HUES48 (cell line): ENCODE results near the gene IRF2BP2.

ENCODE experiments used
- H3K27ac ChIP-seq: one replicate; pipeline ENCODE4 v1.7.0; 2013; ENCODE audit warnings: low read depth, low read length, inconsistent platforms
- H3K27me3 ChIP-seq: 2 replicates; pipeline ENCODE4 v1.6.1; 2013; ENCODE audit warnings: mild to moderate bottlenecking, low read length; ENCODE audit not compliant: control insufficient read depth, insufficient read depth
- H3K36me3 ChIP-seq: 2 replicates; pipeline ENCODE4 v1.6.1; 2013; ENCODE audit warnings: low read length; ENCODE audit not compliant: control insufficient read depth, insufficient read depth
- H3K4me1 ChIP-seq: 2 replicates; pipeline ENCODE4 v1.6.1; 2013; ENCODE audit warnings: mild to moderate bottlenecking, low read length; ENCODE audit not compliant: control insufficient read depth, insufficient read depth
- H3K4me3 ChIP-seq: 2 replicates; pipeline ENCODE4 v1.5.1; 2013; ENCODE audit warnings: mild to moderate bottlenecking, low read depth, low read length
- H3K9ac ChIP-seq: 2 replicates; pipeline ENCODE4 v1.6.1; 2013; ENCODE audit warnings: mild to moderate bottlenecking, low read depth, low read length, moderate library complexity
- H3K9me3 ChIP-seq: 2 replicates; pipeline ENCODE4 v1.6.1; 2013; ENCODE audit warnings: low read length; ENCODE audit not compliant: control insufficient read depth, insufficient read depth

IRF2BP2 gene

DNA sequence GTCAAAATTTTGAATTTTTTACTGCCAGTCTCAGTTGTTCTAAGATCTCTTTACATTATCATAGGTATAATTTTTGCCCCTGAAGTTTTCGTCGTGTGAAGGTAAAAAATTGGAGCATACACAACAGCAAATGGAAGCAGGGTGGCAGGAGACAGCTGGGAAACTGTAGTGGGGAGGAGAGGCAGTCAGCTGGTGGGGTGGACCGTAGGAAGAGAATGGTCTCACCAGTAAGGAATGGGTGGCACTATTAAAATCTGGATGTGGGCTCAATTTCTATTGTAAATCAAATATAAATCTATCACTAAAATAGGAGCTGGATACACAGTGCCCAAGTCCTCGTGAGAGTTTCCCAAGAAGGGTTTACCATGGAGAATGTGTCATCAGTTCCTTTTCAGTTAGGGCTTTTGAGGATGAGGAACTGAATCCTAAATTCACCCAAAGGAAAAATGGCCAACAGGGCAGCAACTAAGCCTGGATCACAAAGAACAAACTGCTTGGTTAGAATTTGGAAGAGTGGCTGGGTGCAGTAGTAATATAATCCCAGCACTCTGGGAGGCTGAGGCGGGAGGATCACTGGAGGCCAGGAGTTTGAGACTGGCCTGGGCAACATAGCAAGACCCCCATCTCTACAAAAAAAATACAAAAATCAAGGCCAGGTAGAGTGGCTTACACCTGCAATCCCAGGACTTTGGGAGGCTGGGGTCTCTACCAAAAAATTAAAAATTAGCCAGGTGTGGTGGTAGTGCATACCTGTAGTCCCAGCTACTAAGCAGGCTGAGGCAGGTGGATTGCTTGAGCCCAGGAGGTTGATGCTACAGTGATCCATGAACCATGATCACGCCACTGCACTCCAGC, 10.5 kb upstream of the IRF2BP2 start:
- no peaks in the 10 kb centered on the region for H3K9me3 ChIP-seq
- H3K4me1 ChIP-seq = peaks cover 39% of the 10 kb centered on the region

DNA sequence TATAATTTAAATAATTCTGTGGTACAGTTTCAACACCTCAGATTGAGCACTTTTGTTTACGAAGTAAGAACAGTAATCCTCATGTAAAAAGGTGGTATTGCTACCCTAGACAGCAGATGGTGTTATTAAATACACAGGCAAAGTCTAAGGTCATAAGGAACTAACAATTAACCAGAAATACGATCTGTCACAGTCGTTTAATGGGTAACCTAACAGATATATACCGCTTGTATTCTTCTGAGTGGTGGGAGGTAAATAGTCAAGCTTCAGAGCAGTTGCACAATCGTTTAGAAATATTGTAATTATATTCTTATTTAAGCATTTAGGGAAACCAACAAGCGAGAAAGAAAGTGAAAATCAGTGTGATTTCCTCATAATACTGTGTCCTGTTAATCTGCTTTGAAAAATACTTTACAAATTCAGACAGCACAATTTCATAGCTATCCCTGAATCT, 9.8 kb upstream of the IRF2BP2 start:
- H3K4me3 ChIP-seq = no peak overlapping the region
- no peaks in the 10 kb centered on the region for H3K36me3 ChIP-seq
- peaks cover 39% of the 10 kb centered on the region for H3K4me1 ChIP-seq
- H3K27ac ChIP-seq = no peak overlapping the region
- H3K27me3 ChIP-seq = no peaks in the 10 kb centered on the region
- H3K9ac ChIP-seq = no peak overlapping the region
- no peaks in the 10 kb centered on the region for H3K9me3 ChIP-seq

More for the DNA sequence above, 10.5 kb upstream of the IRF2BP2 start:
- no peaks in the 10 kb centered on the region for H3K27me3 ChIP-seq
- no peak overlapping the region for H3K9ac ChIP-seq
- no peak overlapping the region for H3K4me3 ChIP-seq
- H3K27ac ChIP-seq = no peak overlapping the region
- H3K36me3 ChIP-seq = no peaks in the 10 kb centered on the region

DNA sequence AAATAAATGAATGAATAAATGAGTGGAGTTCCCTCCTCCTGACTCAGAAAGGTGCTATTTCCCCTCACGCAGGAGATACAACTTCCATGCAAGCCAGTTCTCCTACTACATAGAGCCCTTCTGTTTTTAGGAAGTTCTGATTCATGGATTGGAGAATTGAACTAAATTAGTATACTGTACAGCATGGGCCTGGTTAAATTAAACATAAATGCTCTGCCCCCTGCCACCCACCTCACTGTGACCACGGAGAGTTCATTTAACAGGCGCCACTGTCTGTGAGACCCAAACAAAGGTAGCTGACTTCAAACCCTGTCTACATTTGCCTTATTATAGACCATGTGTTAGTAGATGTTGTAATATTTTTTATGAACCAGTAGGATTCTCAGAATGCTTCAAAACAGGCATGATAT, 9.1 kb upstream of the IRF2BP2 start:
- Histone ChIP-seq H3K36me3 (no peaks in the 10 kb centered on the region), H3K27ac (peak overlapping the region; percentile 70), H3K4me3 (no peak overlapping the region), H3K9ac (peak overlapping the region; percentile 13; the same call in 1 of the 2 replicates), H3K9me3 (no peaks in the 10 kb centered on the region), H3K4me1 (peaks cover 39% of the 10 kb centered on the region), H3K27me3 (no peaks in the 10 kb centered on the region)

DNA sequence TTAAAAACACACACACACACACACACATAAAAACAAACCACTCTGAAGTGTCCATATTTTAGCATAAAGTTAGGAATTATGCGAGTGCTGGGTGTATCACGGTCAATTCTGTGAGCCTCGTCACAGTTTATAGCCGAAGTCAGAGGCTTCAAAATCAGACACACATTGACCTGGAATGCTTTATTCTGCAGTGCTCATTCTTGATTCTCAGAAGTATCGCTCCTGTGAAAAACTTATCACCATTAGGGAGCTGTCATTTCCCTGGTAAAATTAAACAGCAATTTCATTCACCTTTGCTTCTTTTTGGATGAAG, 8.7 kb upstream of the IRF2BP2 start:
- H3K9ac ChIP-seq = peak overlapping the region; percentile 13; the same call in 1 of the 2 replicates
- H3K9me3 ChIP-seq = no peaks in the 10 kb centered on the region
- H3K4me1 ChIP-seq = peaks cover 39% of the 10 kb centered on the region
- no peaks in the 10 kb centered on the region for H3K36me3 ChIP-seq
- no peaks in the 10 kb centered on the region for H3K27me3 ChIP-seq
- no peak overlapping the region for H3K4me3 ChIP-seq
- peak overlapping the region; percentile 70 for H3K27ac ChIP-seq

DNA sequence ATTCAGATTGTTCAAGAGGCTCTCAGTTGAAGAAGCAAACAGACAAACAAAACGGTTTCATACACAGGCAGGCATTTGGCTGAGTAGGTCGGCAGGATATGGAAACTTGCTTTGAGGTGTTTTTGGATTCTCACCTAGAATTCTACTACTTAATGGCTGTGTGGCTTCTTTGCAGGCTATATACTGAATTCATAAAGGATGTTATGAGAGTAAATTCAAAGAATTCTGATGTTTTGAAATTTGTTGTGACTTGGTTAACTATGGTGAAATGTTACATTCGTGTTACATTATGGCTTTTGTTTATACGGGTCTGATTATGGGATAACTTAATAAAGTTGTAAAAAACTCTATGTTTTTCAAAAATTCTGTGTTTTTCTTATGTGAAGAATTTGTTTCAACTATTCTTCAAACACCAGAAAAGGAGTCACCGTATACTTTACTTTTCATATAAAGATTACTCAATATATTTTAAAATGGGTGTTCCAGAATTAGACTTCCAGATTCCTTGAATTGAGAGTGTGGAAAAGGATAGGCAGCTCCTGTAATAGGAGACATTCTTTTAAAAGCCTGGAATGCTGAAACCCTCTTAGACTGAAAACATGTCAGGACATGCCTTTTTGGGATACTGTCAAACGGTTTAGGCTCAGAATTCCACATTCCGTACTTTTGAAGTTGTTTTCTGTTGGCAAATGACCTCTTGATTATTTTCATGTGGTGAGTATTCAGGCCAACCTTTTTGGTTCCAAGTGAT, 8.2 kb upstream of the IRF2BP2 start:
- peak overlapping the region; percentile 13; the same call in 1 of the 2 replicates for H3K9ac ChIP-seq
- H3K27ac ChIP-seq = peak overlapping the region; percentile 70

DNA sequence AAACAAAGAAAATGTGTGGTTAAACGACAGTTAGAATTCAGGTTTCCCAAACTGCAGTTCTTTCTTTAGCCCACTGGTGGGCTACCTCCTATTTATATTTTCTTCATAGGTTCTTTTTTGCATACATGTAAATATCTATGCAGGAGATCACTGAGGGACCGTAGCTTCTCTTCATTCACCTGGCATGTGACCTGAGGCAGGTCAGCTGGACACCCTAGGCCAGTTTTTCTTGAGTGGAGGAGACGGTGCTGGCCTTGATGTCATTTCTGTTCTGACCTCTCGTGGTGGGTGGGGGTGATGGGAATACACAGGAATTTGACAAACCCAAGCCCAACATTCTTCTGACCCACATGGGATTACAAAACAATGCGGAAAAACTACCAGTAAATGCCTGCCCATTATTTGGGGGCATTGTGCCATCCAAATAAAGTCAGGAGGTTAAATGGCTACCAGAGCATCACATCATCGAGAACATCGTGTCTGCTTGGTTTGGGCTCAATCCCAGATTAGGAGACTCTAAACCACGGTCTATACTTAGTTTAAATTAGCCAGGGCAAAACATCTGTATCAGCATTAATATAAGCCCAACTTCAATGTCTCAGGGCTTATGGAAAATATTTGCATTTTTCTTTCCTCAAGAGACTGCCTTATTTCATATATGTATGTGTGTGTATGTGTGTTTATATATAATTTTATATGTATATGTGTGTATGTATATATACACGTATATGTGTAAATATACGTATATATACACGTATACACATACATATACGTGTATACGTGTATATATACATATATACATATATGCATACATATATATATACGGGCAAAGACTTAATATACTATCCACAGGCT, 7.4 kb upstream of the IRF2BP2 start:
- Histone ChIP-seq H3K9ac (no peak overlapping the region), H3K27ac (peak overlapping the region; percentile 70), H3K4me1 (peaks cover 50% of the 10 kb centered on the region), H3K9me3 (no peaks in the 10 kb centered on the region), H3K4me3 (no peak overlapping the region), H3K27me3 (no peaks in the 10 kb centered on the region), H3K36me3 (no peaks in the 10 kb centered on the region)

More for the DNA sequence above, 8.2 kb upstream of the IRF2BP2 start:
- H3K4me1 ChIP-seq = peaks cover 42% of the 10 kb centered on the region
- no peaks in the 10 kb centered on the region for H3K36me3 ChIP-seq
- H3K27me3 ChIP-seq = no peaks in the 10 kb centered on the region
- H3K4me3 ChIP-seq = no peak overlapping the region
- H3K9me3 ChIP-seq = no peaks in the 10 kb centered on the region

DNA sequence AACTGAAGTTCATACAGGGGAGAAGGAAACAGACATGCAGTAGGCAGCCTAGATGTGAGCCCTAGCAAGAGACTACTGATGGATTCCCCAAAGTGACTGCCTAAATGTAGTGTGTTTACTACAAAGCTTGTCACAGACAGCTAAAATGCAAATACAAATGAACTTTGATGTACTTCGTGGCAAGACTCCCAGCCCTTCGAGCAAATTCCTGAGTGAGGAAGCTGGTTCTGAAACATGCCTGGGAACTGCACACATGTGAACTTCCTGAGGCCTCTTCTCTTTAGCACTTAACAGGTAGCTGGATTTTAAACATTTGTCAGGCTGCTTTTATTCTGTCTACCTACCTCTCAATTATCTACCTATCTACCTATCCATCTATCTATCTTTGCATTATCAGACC, 6.7 kb upstream of the IRF2BP2 start:
- H3K4me1 ChIP-seq = peaks cover 57% of the 10 kb centered on the region
- no peaks in the 10 kb centered on the region for H3K36me3 ChIP-seq
- H3K4me3 ChIP-seq = no peak overlapping the region
- H3K9me3 ChIP-seq = no peaks in the 10 kb centered on the region
- no peaks in the 10 kb centered on the region for H3K27me3 ChIP-seq
- no peak overlapping the region for H3K9ac ChIP-seq
- no peak overlapping the region for H3K27ac ChIP-seq

DNA sequence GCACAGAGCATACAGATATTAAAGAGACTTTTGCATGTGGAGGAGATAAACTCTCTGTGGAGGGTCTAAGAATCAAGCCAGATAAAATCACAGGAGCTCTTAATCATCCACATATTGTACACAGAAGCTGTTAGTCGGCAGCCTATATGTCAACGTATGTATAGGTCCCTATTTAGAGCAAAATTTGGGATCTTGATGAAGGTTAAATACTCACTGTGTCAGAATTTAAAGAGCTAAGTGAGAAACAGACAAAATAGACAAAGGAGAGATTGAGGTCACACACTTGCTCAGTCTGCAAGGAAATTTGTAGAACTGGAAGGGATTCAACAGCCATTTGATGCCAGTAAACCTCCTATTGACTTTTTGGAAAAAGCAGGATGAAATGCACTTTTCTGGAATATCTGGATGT, 4.1 kb upstream of the IRF2BP2 start:
- Histone ChIP-seq H3K27me3 (no peaks in the 10 kb centered on the region), H3K9ac (no peak overlapping the region), H3K9me3 (no peaks in the 10 kb centered on the region), H3K36me3 (no peaks in the 10 kb centered on the region), H3K4me3 (no peak overlapping the region), H3K27ac (no peak overlapping the region), H3K4me1 (peaks cover 50% of the 10 kb centered on the region)

DNA sequence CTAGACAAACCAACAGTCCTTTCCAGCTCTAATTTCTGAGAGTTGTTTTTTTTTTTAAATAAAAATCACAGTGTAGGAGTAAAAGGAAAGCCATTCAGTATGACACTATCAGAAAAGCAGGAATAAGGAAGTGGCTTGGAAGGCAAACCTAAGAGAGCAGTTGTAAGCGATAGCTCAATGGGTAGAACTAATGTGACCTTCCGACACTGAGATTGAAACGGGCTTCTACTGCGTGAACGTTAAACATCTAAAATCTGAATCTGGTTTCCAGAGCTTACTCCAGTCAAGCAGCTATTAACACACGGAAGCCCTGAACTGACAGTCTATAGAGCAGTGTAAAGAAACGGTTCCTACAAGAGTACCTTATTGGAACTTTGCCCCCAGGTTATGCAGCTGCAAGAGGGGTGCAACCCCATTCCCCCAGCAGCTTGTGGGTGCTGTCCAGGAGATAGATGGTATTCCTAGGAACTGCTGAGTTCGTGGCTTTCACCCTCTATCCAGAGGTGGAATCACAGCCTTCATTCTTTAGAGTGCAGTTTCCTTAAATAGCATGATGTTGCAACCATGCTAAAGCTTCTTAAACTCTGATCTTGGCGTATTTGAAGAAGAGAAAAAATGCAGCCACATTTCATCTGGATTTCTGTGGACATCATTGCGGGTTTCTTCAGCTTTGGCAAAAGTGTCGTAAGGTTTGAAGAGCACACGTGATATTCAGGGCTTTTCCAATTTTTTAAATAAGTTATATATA, 3.3 kb upstream of the IRF2BP2 start:
- Histone ChIP-seq H3K9me3 (no peaks in the 10 kb centered on the region), H3K27ac (peak overlapping the region; percentile 44), H3K4me3 (no peak overlapping the region; the same call in 1 of the 2 replicates), H3K36me3 (no peaks in the 10 kb centered on the region), H3K4me1 (peaks cover 42% of the 10 kb centered on the region), H3K27me3 (no peaks in the 10 kb centered on the region), H3K9ac (no peak overlapping the region)
